ENCODE results near the gene NCKAP5.

NCKAP5 gene

DNA sequence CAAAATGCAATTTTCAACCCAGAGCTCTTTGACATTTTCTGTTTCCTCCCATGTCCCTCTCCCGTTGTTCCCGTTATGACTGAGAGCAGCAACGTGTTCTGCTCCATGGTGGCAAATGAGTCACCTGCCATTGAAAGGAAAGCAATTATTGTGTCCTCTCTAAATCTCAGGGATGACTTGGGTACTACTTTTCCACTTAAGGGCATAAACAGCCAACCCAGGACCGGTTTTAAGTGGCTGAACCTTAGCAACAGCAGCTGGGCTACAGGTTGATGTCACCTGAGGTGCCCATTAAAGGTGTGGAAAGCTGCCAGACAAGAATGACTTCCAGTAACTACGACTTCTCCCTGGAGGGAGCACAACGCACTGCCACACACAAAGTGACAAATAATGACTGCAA is 236.8 kb downstream of the NCKAP5 start:
- DNase-seq (ENCODE audit: low read depth) = no peak

DNA sequence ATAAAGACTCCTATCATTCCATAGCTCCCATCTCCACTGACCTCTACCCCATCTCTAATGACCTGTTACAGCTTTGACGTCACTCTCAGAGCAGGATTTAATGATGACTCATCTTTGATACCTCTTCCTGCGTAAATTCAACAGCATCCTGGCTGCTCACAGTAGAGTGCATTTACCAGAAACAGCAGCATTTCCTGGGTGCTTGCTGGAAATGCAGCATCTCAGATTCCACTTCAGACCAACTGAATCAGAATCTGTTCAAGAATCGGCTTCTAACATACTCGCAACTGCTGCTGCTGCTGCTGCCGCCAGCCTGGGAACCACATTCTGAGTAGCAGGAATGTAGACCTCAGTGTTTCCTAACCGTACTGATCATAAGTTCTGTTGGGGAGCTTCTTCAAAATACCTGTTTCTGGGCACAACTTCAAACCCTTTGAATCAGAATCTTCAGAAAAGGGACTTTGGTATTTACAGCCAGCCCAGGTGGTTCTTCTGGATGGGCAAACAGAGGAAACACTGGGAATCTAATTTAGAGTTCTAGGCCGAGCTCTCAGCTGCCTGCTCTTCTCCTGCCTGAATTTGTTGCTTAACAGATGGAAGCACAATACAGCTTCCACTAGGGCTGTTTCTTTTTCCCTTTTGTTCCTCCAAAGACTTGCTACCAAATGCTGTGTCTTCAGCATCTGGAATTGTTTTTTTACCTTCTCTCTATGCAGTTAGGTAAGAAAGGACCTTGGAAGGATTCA is 241.4 kb downstream of the NCKAP5 start:
- DNase-seq (ENCODE audit: low read depth) = no peak

DNA sequence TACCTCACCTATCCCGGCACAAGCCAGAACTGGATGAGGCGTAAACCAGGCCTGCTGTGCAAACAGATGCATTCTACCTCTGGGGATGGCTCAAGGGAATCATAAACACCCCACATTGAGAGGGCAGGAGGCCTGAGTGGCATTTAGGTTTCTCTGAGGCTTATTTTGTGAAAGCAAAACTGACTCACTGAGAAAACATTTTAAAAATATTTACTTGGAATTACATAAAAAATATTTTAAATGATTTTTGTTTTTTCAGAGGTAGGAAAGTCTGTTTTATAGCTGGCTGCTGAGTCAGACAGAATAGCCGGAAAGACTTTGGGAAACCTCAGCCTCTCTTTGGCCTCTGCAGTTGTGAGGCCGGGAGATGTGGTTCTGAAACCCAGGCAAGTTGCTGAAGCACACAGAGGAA is 244.1 kb downstream of the NCKAP5 start:
- DNase-seq (ENCODE audit: low read depth) = no peak

DNA sequence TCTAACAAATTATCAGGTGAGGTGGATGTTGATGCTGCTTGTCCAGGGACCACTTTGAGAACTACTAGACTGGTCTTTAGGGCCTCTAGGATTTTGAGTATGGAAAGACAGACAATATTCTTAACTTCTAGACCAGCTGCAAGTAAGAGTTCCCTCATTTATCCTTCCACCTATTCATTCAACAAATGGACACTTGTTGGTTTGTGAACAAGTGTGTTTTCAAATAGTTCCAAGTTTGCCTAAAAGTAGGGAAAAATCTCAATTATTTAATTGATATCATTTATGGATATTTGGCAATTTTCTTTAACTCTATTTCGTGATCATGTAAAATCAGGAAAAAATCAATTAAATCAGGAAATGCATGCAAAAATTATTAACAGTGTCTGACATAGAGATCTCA is 245.4 kb downstream of the NCKAP5 start:
- no peak for DNase-seq (ENCODE audit: low read depth)

DNA sequence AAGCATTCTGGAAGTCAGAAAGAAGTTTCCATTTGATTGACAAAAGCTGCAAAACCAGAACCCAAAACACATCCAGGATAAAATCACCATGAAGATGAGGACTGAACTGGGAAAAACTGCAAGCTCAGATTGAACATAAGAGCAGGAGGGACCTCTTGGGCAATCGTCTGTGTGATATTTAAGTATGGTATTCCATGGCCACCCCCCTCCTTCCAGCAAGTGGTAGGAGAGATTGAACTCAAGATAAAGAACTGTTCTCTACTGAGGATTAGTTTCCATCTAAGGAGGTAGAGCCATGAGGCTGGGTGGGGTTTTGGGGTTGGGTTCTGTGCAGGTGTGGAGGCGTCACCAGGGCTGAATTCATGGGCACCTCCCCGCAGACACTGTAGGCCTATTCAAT is 251.1 kb downstream of the NCKAP5 start:
- no peak for DNase-seq (ENCODE audit: low read depth)

DNA sequence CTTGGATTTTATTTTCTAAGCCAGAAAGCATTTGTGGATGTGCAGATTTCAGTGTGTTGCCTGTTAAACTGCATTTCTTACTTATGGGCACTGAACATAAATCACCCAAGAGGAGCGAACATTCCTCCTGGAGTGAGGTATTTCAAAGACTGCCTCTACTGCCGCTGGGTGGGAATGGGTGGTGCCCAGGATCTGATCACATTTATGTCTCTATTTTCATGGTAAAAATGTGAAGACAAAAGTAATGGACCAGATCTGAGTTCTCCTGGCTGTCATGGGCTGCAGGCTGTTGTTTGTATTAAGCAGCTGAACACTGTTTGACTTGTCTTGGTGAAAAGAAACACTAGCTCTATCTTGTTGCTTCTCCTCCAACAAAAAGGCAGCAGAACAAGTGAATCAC is 251.7 kb downstream of the NCKAP5 start:
- no peak for DNase-seq (ENCODE audit: low read depth)

DNA sequence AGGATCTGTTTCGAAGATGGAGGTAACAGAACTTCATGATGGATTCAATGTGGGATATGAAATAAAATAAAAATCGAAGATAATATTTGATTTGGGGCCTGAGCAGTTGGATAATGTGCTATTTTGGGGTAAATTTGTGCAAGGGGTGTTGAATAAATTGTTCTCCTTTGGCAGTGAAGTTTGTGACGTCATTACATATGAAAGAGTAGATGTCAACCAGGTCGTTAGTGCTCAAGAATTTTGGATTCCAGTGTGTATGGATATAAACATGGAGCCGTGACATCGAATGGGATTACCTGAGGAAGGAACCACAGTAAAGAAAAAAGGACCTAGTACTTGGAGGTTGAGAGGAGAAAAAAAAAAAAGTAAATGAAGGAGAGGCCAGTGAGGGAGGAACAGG is 253.0 kb downstream of the NCKAP5 start:
- no peak for DNase-seq (ENCODE audit: low read depth)

DNA sequence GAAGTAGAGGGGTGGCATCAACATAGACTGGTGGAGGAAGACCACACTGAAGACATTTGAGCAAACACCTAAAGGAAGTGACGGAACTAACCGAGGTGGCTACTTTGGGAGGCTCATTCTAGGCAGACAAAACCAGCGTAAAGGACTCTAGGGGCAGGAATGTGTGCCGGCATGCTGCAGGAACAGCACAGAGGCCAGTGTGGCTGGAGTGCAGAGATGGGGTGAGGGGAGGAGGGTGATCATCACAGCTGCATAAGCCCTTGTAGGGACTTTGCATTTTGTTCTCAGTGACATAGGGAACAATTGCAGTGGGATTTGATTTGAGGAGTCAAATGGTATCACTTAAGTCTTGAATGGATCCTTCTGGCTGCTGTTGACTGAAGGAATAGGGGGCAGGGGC is 253.5 kb downstream of the NCKAP5 start:
- no peak for DNase-seq (ENCODE audit: low read depth)

DNA sequence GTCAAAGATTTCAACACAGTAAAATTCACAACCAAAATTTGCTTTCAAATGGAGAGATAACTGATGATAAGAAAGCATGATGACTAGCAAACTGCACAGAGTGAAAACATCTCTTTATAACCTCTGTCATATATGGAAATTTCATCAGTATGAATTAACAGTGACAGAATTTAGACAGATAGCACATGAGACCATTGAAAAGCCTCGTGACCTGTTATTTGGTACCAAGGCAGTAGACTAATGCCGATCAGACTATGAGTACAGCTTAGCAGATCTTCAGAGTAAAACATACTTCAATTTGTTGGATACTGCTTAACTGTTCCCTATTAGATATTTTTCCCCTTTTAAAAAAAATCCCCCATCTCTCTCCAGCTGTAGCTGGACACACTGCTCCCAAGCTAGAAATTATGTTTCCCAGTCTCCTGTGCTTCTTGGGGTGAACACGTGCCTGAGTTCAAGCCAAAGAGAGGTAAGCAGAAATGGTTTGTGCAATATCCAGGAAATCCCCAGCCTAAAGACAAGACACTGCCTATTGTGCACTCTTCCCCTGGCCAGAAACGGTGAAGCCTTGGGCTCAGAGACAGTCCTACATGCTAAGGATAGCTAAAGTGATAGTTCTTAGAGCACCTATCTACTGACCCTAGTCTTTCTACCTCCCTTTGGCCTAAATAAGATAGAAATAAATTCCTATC is 256.1 kb downstream of the NCKAP5 start:
- DNase-seq (ENCODE audit: low read depth) = no peak

DNA sequence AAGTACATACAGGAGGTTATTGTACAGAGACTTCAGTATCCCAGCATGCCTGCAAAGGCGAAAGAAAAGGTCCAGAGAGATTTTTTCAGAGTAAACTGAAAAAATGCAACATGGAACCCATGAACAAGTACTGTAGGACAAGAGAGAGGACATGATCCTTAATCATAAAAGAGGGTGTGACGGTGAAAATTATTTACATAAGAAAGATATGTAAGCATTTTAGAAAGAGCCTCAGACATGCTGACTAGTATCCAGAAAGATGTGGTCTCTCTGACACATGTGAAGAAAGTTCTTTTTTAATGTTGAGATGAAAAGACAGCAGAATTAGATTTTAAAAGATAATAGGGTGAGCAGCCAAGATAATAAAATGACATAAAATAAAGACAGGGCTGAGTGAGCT is 262.0 kb downstream of the NCKAP5 start:
- no peak for DNase-seq (ENCODE audit: low read depth)

DNA sequence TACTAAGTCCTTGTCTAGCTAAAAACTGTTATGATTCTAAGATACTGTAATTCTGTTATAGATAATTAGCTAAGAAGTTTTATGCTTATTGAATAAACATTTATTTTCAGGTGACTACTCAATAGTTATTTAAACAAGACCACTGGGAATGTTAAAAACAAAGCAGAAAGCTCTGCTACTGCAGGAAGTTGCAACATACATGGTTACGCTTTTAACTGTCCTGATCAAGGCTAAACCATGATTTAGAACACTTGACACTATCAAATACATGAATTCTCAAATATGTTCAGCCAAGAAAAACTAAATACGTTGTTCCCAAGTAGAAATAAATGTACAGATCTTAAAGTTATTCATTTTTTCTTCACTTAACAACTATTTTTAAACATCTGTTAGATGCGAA is 263.9 kb downstream of the NCKAP5 start:
- no peak for DNase-seq (ENCODE audit: low read depth)

DNA sequence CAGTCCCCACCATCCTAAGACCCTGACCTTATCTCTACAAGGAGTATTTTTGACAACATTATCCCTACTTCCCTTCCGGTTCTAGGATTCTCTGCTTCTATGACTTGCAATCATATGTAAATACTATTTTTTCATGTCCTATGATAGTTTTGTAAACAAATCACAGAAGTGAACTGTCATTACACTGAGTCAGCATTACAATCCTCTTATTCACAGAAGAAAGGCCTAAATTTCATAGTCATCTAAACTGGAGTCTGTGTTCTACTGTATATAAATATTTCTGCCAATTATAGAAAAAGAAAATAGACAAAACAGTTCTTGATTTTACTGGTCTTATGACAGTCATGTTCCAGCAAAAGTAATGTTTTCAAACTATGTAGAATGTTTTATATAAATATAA is 265.1 kb downstream of the NCKAP5 start:
- no peak for DNase-seq (ENCODE audit: low read depth)

DNA sequence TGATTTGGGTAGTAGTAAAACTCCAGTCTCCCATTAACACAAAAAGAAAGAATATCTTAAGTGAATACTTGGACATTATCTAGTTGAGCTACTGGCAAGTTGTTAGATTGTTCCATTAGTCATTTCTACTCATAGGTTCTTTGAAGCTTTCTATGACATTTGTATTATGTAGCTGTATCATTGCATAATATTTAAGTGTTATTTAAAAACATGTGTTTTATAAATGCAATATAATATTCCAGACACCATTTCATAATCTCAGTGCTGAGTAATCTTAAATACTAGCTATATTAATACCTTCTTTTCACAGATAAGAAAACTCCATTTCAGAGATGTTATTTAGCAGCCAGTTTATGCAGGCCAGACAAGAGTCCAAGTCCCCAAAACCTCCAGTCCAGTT is 271.9 kb downstream of the NCKAP5 start:
- DNase-seq (ENCODE audit: low read depth) = no peak

DNA sequence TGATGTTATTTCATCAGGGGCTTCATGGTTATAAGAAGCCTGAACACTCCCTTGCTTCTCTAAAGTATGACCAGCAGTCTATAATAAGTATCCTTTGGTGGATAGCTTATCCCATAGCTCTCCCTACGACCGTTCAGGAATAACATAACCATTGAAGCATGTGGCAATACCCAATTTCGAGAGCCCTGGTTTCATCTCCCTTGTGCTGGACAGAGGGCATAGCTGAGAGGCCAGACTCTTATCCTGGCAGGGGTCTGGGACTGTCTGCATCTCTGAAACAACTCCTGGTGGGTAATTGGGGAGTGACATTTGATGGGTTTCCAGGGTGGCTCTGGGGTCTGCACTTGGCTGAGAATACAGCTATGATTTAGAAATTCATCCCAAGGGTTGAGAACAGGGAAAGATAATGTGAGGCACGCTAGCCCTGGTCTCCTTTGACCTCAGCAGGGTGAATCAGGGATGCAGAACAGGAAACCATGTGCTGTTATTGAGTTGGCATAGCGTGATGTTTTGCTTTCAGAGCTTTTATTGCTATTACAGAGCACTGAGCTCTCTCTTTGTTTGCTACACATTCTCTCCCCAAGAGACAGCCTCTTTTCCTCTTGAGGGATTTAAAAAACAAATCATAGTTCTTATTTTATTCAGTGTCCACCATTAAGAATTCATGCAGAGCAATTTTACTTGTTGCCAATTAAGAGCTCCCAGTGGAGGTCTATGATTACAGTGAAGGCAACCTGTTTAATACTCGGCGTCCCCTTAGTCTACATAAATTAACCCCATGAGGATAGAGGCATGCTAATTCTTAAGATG is 274.5 kb downstream of the NCKAP5 start:
- no peak for DNase-seq (ENCODE audit: low read depth)

DNA sequence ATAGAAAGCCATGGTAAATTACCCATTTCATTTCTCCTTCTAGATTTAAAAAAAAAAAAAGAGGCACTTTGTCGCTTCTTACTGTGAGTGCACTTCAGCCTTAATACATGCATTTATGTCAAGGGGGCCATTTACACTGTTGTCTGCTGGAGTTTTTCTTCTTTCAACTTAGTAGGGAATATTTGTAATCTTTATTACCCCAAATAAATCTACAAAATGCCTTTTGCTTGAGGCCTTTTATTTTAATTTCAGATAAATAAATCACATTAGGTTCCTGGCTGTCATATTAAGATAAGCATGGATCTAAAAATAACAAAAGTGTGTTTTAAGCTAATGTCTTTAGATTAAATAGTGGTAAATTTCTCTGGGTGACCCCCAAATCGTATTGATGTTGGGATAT is 276.0 kb downstream of the NCKAP5 start:
- DNase-seq (ENCODE audit: low read depth) = no peak

DNA sequence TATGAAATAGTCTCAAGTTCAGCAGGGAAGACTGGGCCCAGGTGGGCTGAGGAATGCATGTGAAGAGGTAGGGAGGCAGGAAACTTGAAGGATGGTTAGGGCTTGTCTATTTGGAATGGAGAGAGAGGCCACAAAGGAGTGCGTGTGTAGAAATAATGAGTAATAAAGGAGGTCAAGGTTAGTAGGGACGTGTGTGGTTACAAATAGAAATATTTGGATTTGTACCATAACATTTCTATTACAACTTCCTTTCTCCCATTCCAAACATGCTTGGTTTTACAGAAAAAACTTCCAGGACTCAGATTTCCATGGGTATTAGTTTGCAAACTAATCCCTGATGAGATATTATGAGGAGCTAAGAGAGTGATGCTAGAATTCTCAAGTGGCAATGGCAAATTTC is 280.6 kb downstream of the NCKAP5 start:
- DNase-seq (ENCODE audit: low read depth) = no peak

DNA sequence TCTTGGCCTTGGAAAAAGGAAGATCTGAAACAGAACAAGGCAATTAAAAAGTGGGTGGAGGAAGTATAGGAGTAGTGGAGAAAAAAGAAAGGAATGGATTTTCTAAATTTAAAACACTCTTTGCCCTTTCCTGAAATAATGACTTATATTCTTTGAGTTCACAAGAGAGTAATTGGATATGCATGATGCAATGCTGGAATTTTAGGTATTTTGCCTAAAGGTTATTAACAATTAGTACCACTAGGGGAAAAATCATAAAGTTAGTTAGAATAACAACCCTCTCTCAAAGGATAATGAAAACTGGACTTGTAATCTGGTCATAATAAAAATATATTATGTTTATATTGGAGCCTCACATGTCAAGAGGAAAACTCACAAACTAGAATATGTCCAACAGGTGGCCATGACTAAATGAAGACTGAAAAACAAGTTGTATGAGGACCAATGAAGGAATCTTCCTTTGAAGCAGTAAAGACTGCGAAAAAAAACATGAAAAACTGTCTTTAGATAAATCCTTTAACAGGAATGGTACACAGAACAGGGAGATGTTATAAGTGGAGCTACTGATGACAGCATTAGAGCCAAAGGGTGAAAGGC is 281.8 kb downstream of the NCKAP5 start:
- DNase-seq (ENCODE audit: low read depth) = no peak

DNA sequence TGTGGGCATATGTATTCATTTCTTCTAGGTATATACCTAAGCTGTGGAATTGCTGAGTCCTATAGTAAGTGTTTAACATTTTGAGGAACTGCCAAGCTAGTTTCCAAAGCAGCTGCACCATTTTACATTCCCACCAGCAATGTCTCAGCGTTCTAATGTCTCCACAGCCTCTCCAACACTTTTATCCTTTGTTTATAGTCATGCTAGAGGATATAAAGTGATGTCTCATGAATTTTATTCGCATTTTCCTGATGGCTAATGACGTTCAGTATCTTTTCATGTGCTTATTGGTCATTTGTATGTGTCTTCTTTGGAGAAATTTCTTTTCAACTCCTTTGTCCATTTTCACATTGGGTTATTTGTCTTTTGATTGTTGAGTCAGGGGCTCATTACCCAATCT is 295.2 kb downstream of the NCKAP5 start:
- no peak for DNase-seq (ENCODE audit: low read depth)

DNA sequence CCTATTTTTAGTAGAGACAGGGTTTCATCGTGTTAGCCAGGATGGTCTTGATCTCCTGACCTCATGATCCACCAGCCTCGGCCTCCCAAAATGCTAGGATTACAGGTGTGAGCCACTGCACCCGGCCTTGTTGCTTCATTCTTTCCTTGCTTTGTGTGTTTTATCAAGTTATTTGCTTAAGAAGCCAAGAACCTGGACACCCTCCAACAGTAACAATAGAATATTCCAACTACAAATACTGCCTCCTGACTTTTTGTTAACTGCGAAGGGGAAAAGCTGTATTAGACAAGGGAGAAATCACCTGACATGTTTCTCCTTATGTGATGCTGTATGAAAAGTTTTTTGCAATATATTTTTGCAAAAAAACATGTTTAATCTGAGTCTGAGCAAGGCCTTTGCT is 297.2 kb downstream of the NCKAP5 start:
- DNase-seq (ENCODE audit: low read depth) = no peak

DNA sequence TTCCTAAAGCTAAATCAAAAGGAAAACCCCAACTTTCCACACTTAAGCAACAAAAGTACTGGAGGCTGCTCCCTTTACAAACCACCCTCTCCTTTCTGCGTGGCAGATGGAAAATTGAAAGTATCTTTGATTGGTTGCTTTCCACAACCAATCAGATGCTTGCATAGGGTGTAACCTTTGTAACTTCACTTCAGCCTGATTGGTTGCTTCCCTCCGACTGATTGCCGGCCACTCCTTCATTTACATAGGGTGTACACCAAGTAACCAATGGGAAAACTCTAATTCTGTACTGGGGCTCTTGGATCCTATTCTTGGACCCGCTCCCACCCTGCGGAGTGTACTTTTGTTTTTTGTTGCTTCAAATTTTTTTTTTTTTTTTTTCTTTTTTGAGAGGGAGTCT is 297.7 kb downstream of the NCKAP5 start:
- no peak for DNase-seq (ENCODE audit: low read depth)

DNA sequence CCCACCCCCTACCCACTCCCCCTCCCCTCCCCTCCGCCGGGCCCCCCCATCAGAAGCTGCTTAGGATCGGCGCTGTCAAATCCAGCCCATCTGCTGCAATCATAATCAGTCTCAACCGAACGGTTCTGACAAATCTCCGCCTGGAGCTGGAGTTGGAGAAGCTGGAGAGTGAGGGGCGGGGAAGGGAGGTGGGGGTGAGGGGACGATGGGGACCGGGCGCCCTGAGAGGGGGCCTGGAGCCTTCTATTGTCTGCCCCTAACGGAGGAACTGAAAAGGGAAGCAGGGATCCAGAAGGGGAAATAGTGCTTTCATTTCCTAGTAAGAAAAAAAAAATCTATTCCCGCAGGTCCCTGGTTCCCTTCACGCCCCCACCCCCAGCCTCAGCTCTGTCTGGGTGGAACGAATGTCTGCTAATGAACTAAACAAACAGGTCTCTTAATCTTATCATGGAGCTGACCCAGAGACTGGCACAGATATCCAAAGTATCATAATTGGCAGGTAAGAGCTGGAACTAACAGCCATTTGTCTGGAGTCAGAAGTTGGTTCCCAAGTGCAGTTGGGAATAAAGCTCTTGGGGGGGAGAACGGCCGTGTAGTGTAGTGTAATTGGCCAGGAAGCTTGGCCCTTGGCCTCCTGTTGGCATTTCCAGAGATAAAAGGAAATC is 301.2 kb downstream of the NCKAP5 start:
- DNase-seq (ENCODE audit: low read depth) = no peak
